WTC11 (cell line): ENCODE results near the gene ALPI.

ENCODE experiments used
- ATF6 ChIP-seq: sonication (generic); formaldehyde crosslinking; IDR thresholded peaks from 2 replicates; pipeline ENCODE4 v1.8.1; 2023; ENCODE audit warnings: mild to moderate bottlenecking, missing genetic modification reagents
- CTCF ChIP-seq: fragments of 200-600 bp; IDR thresholded peaks from 2 replicates; pipeline ENCODE4 v1.8.0; 2022; ENCODE audit warnings: antibody characterized with exemption
- ELF4 ChIP-seq: sonication (generic); formaldehyde crosslinking; IDR thresholded peaks from 2 replicates; pipeline ENCODE4 v1.8.1; 2022; ENCODE audit warnings: low read depth, mild to moderate bottlenecking, moderate library complexity, missing genetic modification reagents
- MXD4 ChIP-seq: fragments of 250-450 bp; sonication (Bioruptor Pico); IDR thresholded peaks from 2 replicates; pipeline ENCODE4 v1.8.0; 2021; ENCODE audit warnings: mild to moderate bottlenecking, moderate library complexity, borderline replicate concordance
- SP1 ChIP-seq: sonication (generic); formaldehyde crosslinking; conservative IDR thresholded peaks from 2 replicates; pipeline ENCODE4 v1.8.1; 2022; ENCODE audit warnings: missing genetic modification reagents
- ZNF416 ChIP-seq: fragments of 250-450 bp; sonication (Bioruptor Pico); IDR thresholded peaks from 2 replicates; pipeline ENCODE4 v1.9.0; 2021; ENCODE audit warnings: mild to moderate bottlenecking, inconsistent platforms

GRCh38 chr2:232459419-232460035, 3.6 kb downstream of the ALPI start:
- no peak for TF ChIP-seq ATF6 (CRISPR knock-in tag)
- no peak for TF ChIP-seq ELF4
- no peak for TF ChIP-seq CTCF
- no peak for TF ChIP-seq SP1 (CRISPR knock-in tag)
- TF ChIP-seq ZNF416 (CRISPR knock-in tag), result no peak
- TF ChIP-seq MXD4 (CRISPR knock-in tag), result no peak
